Peyer's patch (tissue), 4 donors: Measurements from ENCODE around the gene ALS2CL.

Experiments
- CTCF ChIP-seq, 6 experiments: fragments of 450-650 bp in 4 of 6; fragments of 200-600 bp in 2 of 6; sonication (generic) in 1 of 6; IDR thresholded peaks; one replicate each; pipeline ENCODE4 v1.5.1; 2017 to 2019; ENCODE audit warnings: antibody characterized with exemption in 6 of 6, mild to moderate bottlenecking in 3 of 6, moderate library complexity in 1 of 6
- POLR2A ChIP-seq, 2 donors: fragments of 450-650 bp; IDR thresholded peaks; one replicate each; pipeline ENCODE4 v1.5.1; 2017; ENCODE audit warnings: antibody characterized with exemption in 2 of 2, mild to moderate bottlenecking in 2 of 2, moderate library complexity in 2 of 2

- TF ChIP-seq POLR2A (IDR thresholded peaks at IDR 0.05) (no peak), CTCF (IDR thresholded peaks at IDR 0.05) (no peak)
Measured at GRCh38 chr3:46717447-46718231, 24.2 kb upstream of the ALS2CL start, which contains the start of gene PRSS50.
